GM21447 (cell line): ENCODE measurements around the gene USP53.
"Not testable (repeated sequence)": the region's sequence is repeated elsewhere in the genome, so short reads cannot be mapped to it uniquely, and the experiment has no call there.

Experiments used
- ATAC-seq: cut with Tn5 transposase; IDR thresholded peaks from one replicate; pipeline ENCODE4 v1.9.1; 2021; ENCODE audit not compliant: unreplicated experiment

Gene USP53

GRCh38 chr4:119227690-119228089 is 15.2 kb downstream of the USP53 start:
- no peak for ATAC-seq

GRCh38 chr4:119228406-119228805 is 15.9 kb downstream of the USP53 start:
- no peak for ATAC-seq

GRCh38 chr4:119229908-119230687 is 17.6 kb downstream of the USP53 start:
- no peak for ATAC-seq

- ATAC-seq, result no peak
These were observed 19.0 kb downstream of the USP53 start for GRCh38 chr4:119231491-119231890.

- no peak for ATAC-seq
These were observed 19.8 kb downstream of the USP53 start for GRCh38 chr4:119232286-119232685.

- no peak for ATAC-seq
These were observed 20.7 kb downstream of the USP53 start for GRCh38 chr4:119233191-119233590.

- ATAC-seq, result no peak
These were observed 21.2 kb downstream of the USP53 start for GRCh38 chr4:119233750-119234149.

- ATAC-seq, result no peak
These were observed 24.7 kb downstream of the USP53 start for GRCh38 chr4:119237201-119237600.

- ATAC-seq, result no peak
These were observed 25.1 kb downstream of the USP53 start for GRCh38 chr4:119237642-119238041.

- ATAC-seq, result peak; percentile 99
These were observed 25.7 kb downstream of the USP53 start for GRCh38 chr4:119238068-119238722.

- ATAC-seq, result no peak
These were observed 27.6 kb downstream of the USP53 start for GRCh38 chr4:119240128-119240527.

- ATAC-seq, result no peak
These were observed 28.1 kb downstream of the USP53 start for GRCh38 chr4:119240568-119240967.

GRCh38 chr4:119242417-119242816 is 29.9 kb downstream of the USP53 start:
- ATAC-seq, result no peak

GRCh38 chr4:119243868-119244267 is 31.4 kb downstream of the USP53 start:
- no peak for ATAC-seq

GRCh38 chr4:119244344-119244743 is 31.8 kb downstream of the USP53 start:
- ATAC-seq, result no peak

GRCh38 chr4:119244832-119245231 is 32.3 kb downstream of the USP53 start:
- ATAC-seq, result no peak

- ATAC-seq, result no peak
These were observed 33.7 kb downstream of the USP53 start for GRCh38 chr4:119246177-119246733.

- ATAC-seq, result not testable (repeated sequence)
These were observed 38.5 kb downstream of the USP53 start for GRCh38 chr4:119251037-119251436.

- ATAC-seq, result not testable (repeated sequence)
These were observed 42.7 kb downstream of the USP53 start for GRCh38 chr4:119255223-119255622.

GRCh38 chr4:119260528-119260927 is 48.0 kb downstream of the USP53 start:
- ATAC-seq, result no peak

- no peak for ATAC-seq
These were observed 49.5 kb downstream of the USP53 start for GRCh38 chr4:119261986-119262385.

GRCh38 chr4:119264743-119265142 is 52.2 kb downstream of the USP53 start:
- no peak for ATAC-seq
